B cell (primary cell): ENCODE measurements around the gene JUP. TPM values are rescaled to one million over a fixed set of nuclear protein-coding genes. Genes with fewer than 3 reads are reported as not detected.

Source experiments
- ATAC-seq: fragments of 200-7000 bp; cut with Tn5 transposase; one replicate; pipeline ENCODE4 v1.10.0; 2021; ENCODE audit warnings: low read depth, mild to moderate bottlenecking, moderate number of reproducible peaks, moderate library complexity
- CTCF ChIA-PET: fragments of 350-600 bp; sonication (Branson Sonifier 250); formaldehyde crosslinking; loops from one replicate; lab custom pipeline; 2021; ENCODE audit warnings: antibody characterized with exemption, inconsistent platforms; lab: Charles Lee
- POLR2A ChIA-PET: fragments of 350-600 bp; sonication (Branson Sonifier 250); formaldehyde crosslinking; loops from one replicate; lab custom pipeline; 2021; ENCODE audit warnings: antibody characterized with exemption; lab: Charles Lee
- DNase-seq: peaks from one replicate; pipeline ENCODE4 v3.0.0; 2013
- H2AFZ ChIP-seq: 2 replicates; pipeline ENCODE4 v1.6.1; 2012; ENCODE audit warnings: mild to moderate bottlenecking, low read depth, low read length; ENCODE audit not compliant: insufficient read depth, poor library complexity, severe bottlenecking
- H3K27ac ChIP-seq, 2 donors: 1 replicate in 1 of 2; 2 replicates in 1 of 2; pipeline ENCODE4 v1.5.1; 2012 to 2013; ENCODE audit warnings: low read length in 2 of 2, mild to moderate bottlenecking in 2 of 2, moderate library complexity in 1 of 2
- H3K27me3 ChIP-seq, 4 experiments: fragments of 200-600 bp in 1 of 4; sonication (generic) in 1 of 4; replicated peaks in 1 of 4; 1 replicate in 2 of 4; 2 replicates in 2 of 4; pipeline versions ENCODE4 v1.6.1 to v1.7.0; 2013 to 2016; ENCODE audit warnings: low read length in 3 of 4, mild to moderate bottlenecking in 2 of 4, mixed read lengths in 1 of 4, moderate library complexity in 1 of 4; ENCODE audit not compliant: insufficient read depth in 4 of 4, control insufficient read depth in 3 of 4; ENCODE audit errors: control extremely low read depth in 1 of 4
- H3K36me3 ChIP-seq, 2 experiments: replicated peaks in 1 of 2; 1 replicate in 1 of 2; 2 replicates in 1 of 2; pipeline versions ENCODE4 v1.6.1 to v1.7.1; 2013; ENCODE audit warnings: low read length in 1 of 2; ENCODE audit not compliant: insufficient read depth in 2 of 2, control insufficient read depth in 1 of 2; ENCODE audit errors: control extremely low read depth in 1 of 2, extremely low read depth in 1 of 2
- H3K4me1 ChIP-seq, 2 donors: fragments of 200-600 bp in 1 of 2; sonication (generic) in 1 of 2; 1 replicate in 1 of 2; 2 replicates in 1 of 2; pipeline versions ENCODE4 v1.5.1 to v1.6.1; 2013 to 2017; ENCODE audit warnings: low read length in 2 of 2; ENCODE audit not compliant: control insufficient read depth in 2 of 2, insufficient read depth in 2 of 2
- H3K4me2 ChIP-seq: replicated peaks from 2 replicates; pipeline ENCODE3; 2012; ENCODE audit warnings: mild to moderate bottlenecking, low read depth, low read length; ENCODE audit not compliant: poor library complexity, severe bottlenecking
- H3K4me3 ChIP-seq, 5 experiments: fragments of 200-600 bp in 1 of 5; sonication (generic) in 1 of 5; 1 replicate in 3 of 5; 2 replicates in 2 of 5; pipeline versions ENCODE4 v1.5.1 to v1.7.0; 2011 to 2016; ENCODE audit warnings: low read length in 4 of 5, mild to moderate bottlenecking in 4 of 5, low read depth in 2 of 5, control low read depth in 1 of 5, moderate library complexity in 1 of 5; ENCODE audit not compliant: insufficient read depth in 1 of 5; ENCODE audit errors: control extremely low read depth in 1 of 5, extremely low read depth in 1 of 5
- H3K79me2 ChIP-seq: fragments of 200-600 bp; sonication (generic); one replicate; pipeline ENCODE4 v1.6.0; 2016; ENCODE audit warnings: low read length; ENCODE audit not compliant: control insufficient read depth, insufficient read depth
- H3K9ac ChIP-seq: fragments of 200-600 bp; sonication (generic); 2 replicates; pipeline ENCODE4 v1.6.1; 2017; ENCODE audit warnings: mild to moderate bottlenecking, low read length, moderate library complexity
- H3K9me3 ChIP-seq, 3 donors: one replicate each; pipeline versions ENCODE4 v1.6.1 to v1.7.1; 2013; ENCODE audit warnings: low read length in 2 of 3; ENCODE audit not compliant: control insufficient read depth in 2 of 3, insufficient read depth in 1 of 3; ENCODE audit errors: control extremely low read depth in 1 of 3
- H4K20me1 ChIP-seq: 2 replicates; pipeline ENCODE4 v1.6.0; 2012; ENCODE audit warnings: mild to moderate bottlenecking, low read length; ENCODE audit not compliant: insufficient read depth, control insufficient read depth, poor library complexity, severe bottlenecking
- H3K27ac Mint-ChIP-seq: one replicate; pipeline ENCODE4 v1.8.0; 2021; ENCODE audit warnings: mixed read lengths
- H3K27me3 Mint-ChIP-seq: one replicate; pipeline ENCODE4 v1.8.0; 2021; ENCODE audit warnings: mixed read lengths
- H3K4me1 Mint-ChIP-seq: one replicate; pipeline ENCODE4 v1.8.0; 2021; ENCODE audit warnings: mixed read lengths
- H3K4me3 Mint-ChIP-seq: one replicate; pipeline ENCODE4 v1.8.0; 2021; ENCODE audit warnings: mixed read lengths
- H3K9me3 Mint-ChIP-seq: one replicate; pipeline ENCODE4 v1.8.0; 2022; ENCODE audit warnings: mixed read lengths; ENCODE audit not compliant: insufficient read depth
- CTCF ChIP-seq: fragments of 200-600 bp; IDR thresholded peaks from one replicate; pipeline ENCODE4 v1.8.0; 2022; ENCODE audit warnings: antibody characterized with exemption, mild to moderate bottlenecking
- EZH2 ChIP-seq: IDR thresholded peaks from 2 replicates; pipeline ENCODE4 v1.6.1; 2012; ENCODE audit warnings: borderline replicate concordance, low read depth, mild to moderate bottlenecking, moderate library complexity, low read length; ENCODE audit not compliant: insufficient read depth, poor library complexity, severe bottlenecking
- WGBS: methylation state at CpG from one replicate; pipeline ENCODE4 v1.1.5; 2013; ENCODE audit warnings: missing lambda C conversion rate; ENCODE audit not compliant: insufficient coverage; 5-methylcytosine and 5-hydroxymethylcytosine counted together
- intact Hi-C: fragments of 100-400 bp; cut with micrococcal nuclease; formaldehyde crosslinking; loops from one replicate; pipeline ENCODE4 v1.10.0; 2022
- polyA plus RNA-seq: library from polyadenylated mRNA; depleted of rRNA; stranded (reverse); fragments of >200 nt; gene quantifications from 2 replicates; pipeline ENCODE4 v1.2.3, GENCODE V29; 2012
- total RNA-seq, 2 donors: library from RNA; stranded (reverse); fragments of 120-200 nt in 1 of 2; gene quantifications; 1 replicate in 1 of 2; 2 replicates in 1 of 2; pipeline versions ENCODE4 v1.2.3 to v1.2.4, GENCODE V29; 2013 to 2022

Gene JUP
- total and polyA plus RNA-seq, 2 donors (not counting 1 experiment from before 2014, with no cell fraction given), result 62.9 to 63.3 TPM

GRCh38 chr17:41758601-41759000, 27.9 kb downstream of the JUP start:
- H3K27ac Mint-ChIP-seq, result no peak overlapping the region
- H3K4me1 ChIP-seq, result peaks cover 4 to 16% of the 10 kb centered on the region in 2 donors
- H3K27ac ChIP-seq, result no peak overlapping the region
- no peaks in the 10 kb centered on the region for H3K27me3 Mint-ChIP-seq
- no peak overlapping the region for H3K9ac ChIP-seq
- CTCF ChIA-PET, result interaction anchor here (0.7 to 1.5 kb wide), 3 partner anchors 28 to 133 kb away, joined by 3 to 5 read pairs (median 4); partner anchors contain the start of gene JUP
- no peaks in the 10 kb centered on the region for H3K79me2 ChIP-seq
- H3K9me3 ChIP-seq, result no peaks in the 10 kb centered on the region
- POLR2A ChIA-PET, result no interaction called here
- peaks cover 0 to 69% of the 10 kb centered on the region in 2 experiments for H3K36me3 ChIP-seq
- no peak for DNase-seq
- WGBS, result 94% methylated on average over 7 of the region's 9 CpGs
- no peaks in the 10 kb centered on the region for H3K9me3 Mint-ChIP-seq
- no peak overlapping the region for H3K4me3 ChIP-seq
- H3K4me1 Mint-ChIP-seq, result peaks cover 18% of the 10 kb centered on the region
- TF ChIP-seq EZH2 (no peak), CTCF (no peak)
- no peak overlapping the region for H2AFZ ChIP-seq
- no peak for ATAC-seq
- intact Hi-C loops, result no loop called here
- no peaks in the 10 kb centered on the region for H4K20me1 ChIP-seq
- no peaks in the 10 kb centered on the region for H3K27me3 ChIP-seq
- H3K4me2 ChIP-seq, result no peak overlapping the region
- H3K4me3 Mint-ChIP-seq, result no peak overlapping the region

GRCh38 chr17:41754066-41754465, 32.4 kb downstream of the JUP start:
- Mint-ChIP-seq H3K9me3 (no peaks in the 10 kb centered on the region), H3K4me3 (no peak overlapping the region), H3K27me3 (no peaks in the 10 kb centered on the region), H3K27ac (no peak overlapping the region), H3K4me1 (no peaks in the 10 kb centered on the region)
- intact Hi-C loops, result no loop called here
- peaks cover 0 to 40% of the 10 kb centered on the region in 2 experiments for H3K36me3 ChIP-seq
- 96% methylated on average over 12 of the region's 12 CpGs for WGBS
- no peaks in the 10 kb centered on the region for H4K20me1 ChIP-seq
- no peaks in the 10 kb centered on the region for H3K9me3 ChIP-seq
- H3K4me1 ChIP-seq, result no peaks in the 10 kb centered on the region
- POLR2A ChIA-PET, result no interaction called here
- no peaks in the 10 kb centered on the region for H3K79me2 ChIP-seq
- CTCF ChIA-PET, result no interaction called here
- ATAC-seq (no peak), DNase-seq (no peak)
- no peak overlapping the region for H3K4me2 ChIP-seq
- no peak overlapping the region for H3K27ac ChIP-seq
- no peak overlapping the region for H3K4me3 ChIP-seq
- no peak for TF ChIP-seq EZH2
- no peak for TF ChIP-seq CTCF
- no peak overlapping the region for H3K9ac ChIP-seq
- H3K27me3 ChIP-seq, result no peaks in the 10 kb centered on the region
- no peak overlapping the region for H2AFZ ChIP-seq
